Hematopoietic multipotent progenitor cell treated with erythropoietin and hydrocortisone succinate and interleukin-3 and kit ligand, for 8 days (in vitro differentiated cells): ENCODE results near the gene ANKRD33B.
"Not testable (repeated sequence)": the region's sequence is repeated elsewhere in the genome, so short reads cannot be mapped to it uniquely, and the experiment has no call there.

Source experiments
- DNase-seq: peaks from one replicate; pipeline ENCODE4 v3.0.0-alpha.2; 2015

The ANKRD33B gene

DNA sequence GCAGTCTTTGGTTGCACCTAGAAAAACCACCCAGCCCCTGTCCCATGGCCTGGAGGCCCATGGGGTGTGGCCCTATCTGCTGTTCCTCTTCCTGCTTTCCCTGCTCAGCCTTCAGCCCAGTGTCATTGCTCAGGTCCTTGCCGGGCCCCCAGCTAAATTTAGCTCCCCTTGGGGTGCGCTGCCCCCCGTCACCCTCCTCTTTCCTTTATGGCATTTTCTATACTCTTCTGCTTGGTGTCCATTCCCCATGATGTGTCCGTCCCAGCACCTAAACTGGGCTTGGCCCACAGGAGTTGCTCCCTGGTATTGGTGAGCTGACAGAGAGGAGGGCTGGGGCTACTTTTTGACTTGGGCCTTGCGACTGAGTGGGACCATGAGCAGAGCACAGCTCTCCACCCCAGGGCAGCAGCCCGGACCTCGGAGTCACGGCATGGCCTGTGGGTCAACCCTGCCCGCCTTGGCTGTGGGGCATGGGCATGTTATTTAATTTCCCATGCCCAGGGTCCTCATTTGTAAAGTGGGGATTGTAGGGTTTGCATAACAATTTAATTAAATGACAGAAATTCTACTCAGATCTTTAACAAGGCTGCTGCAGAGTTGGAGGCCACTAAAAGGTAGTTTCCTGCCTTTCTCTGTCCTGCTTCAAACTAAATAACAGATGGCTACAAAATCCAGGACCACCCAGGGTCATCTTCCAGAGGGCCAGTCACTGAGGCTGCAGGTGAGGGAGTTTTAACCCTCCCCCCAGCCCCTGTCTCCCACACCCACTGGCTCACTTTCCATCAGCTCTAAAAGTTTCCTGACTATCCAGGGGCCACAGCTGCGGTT is 99.0 kb downstream of the ANKRD33B start:
- no peak for DNase-seq

DNA sequence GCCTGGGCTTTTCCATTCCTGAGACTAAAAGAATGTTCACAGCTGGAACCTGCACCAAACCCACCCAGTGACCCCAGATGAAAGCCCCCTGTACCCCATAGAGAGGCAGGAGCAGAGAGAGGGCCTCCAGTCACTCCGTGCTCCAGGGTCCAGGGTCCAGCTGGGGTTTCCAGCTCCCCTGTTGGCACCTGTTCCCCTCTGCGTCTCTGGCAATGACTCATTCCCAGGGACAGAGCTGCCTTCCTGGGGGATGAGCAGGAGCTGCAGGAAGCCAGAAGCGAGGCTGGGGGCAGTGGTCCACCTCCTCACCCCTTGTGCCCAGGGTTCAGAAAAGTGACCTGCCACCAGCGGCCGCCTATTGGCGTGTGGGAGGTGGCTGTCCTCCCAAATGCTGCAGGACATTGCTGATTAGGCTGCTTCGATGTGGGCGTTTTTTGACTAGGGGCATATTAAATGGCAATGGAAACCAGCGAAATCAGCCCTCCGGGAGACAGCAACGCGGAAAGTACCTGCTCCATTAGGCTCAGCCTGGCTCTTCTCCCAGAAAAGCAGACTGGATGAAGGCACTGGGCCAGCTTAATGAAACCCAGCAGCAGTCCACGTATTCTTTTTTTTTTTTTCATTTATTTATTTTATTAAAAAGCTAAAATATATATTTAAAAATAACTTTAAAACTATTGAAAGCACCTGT is 99.8 kb downstream of the ANKRD33B start:
- no peak for DNase-seq

DNA sequence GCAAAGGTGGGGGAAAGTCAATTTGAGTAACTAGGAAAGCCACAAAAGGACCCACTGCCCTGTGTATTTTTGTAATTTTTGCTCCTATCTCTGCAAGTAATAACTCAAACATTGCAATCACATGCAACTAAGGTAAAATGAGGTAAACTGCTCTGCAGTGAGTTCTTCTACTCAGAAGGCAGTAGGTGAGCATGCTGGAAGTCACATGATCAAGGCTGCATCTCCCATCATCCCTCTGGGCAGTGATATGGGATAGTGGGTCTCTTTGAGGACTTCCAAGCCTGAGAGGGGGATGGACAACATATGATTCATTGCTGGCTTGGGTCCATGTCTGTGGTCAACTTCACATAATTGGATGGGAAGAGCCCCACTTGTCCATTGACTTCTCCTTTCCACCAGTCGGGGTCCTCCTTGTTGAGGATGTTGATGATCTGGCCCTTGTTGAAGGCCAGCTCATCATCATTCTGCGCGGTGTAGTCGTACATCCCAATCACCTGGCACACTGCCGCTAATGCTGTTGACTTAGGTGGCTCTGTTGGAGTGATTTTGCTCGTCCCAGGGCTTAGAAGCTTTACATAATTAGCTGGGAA is 100.4 kb downstream of the ANKRD33B start:
- DNase-seq = not testable (repeated sequence)

DNA sequence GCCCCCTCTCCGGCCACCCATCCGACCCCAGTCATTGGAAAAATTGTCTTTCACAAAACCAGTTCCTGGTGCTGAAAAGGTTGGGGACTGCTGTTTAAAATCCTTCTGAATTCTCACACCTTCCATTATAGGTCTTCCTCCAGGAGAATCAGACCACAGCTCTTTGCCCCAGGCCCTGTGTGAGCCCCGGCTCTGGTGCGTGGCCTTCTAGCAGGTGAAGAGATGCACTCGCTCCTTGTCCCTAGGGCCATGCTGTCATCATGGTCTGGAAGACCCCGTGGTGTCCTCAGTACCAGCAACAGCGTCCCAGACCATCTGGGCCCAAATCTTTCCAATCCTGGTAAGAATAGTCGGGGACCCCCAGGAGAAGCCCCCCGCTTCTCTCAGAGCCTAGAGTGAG is 101.9 kb downstream of the ANKRD33B start:
- DNase-seq = no peak

DNA sequence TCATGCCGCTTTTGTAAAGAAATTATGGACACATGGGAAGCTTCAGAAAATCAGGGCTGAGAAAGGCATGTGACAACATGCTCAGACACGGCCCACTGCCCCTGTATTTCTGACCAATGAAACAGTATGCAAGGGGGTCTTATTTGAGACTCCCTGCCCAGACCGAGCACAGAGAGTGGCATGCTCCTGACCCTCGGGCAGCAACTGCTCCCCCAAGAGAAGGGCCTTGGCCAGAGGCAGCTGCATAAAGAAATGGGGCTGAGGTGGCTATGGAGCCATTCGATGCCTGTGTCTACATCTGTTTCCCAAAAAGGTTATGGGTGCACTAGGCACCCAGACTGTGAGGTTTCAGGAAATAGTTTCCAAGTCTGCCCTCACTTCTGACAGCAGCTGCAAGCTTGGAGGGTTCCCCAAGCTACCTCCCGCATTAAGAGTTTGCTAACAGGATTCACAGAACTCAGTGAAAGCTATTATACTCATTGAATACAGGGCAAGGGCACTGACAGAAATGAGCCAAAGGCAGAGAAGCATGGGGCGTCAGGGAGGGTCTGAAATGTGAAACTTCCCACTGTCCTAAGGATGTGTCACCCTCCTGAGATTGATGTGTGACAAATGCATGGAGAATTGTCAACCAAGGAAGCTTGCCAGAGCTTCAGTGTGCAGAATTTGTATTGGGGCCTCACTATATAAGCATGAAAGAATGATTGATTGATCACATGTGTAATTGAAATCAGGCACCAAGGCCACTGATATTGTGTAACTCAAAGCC is 102.8 kb downstream of the ANKRD33B start:
- no peak for DNase-seq

DNA sequence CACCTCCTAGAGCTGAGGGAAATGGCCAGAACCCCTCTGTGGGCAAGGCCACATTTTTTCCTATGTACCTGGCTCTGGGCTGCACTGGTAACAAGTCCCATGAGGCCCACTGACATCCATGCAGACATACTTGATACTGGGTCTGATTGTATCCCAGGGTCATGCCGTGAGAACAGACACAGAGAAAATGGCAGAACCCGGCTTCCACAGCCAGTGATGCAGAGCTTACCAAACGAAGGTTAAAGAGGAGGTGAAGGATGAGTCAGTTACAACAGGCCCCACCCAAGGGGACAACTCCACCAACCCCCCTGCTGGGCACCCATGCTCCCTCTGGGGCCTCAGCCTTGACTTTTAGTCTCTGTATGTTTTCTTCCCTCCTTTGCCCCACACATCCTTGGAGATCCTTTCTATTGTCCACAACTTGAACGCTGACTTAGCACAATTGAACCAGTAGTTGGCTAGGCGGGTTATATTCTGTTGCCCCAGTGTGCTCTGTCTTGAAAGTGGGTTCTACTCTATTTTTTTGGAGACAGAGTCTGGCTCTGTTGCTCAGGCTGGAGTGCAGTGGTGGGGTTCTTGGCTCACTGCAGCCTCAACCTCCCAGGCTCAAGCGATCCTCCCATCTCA is 103.7 kb downstream of the ANKRD33B start:
- DNase-seq = no peak

DNA sequence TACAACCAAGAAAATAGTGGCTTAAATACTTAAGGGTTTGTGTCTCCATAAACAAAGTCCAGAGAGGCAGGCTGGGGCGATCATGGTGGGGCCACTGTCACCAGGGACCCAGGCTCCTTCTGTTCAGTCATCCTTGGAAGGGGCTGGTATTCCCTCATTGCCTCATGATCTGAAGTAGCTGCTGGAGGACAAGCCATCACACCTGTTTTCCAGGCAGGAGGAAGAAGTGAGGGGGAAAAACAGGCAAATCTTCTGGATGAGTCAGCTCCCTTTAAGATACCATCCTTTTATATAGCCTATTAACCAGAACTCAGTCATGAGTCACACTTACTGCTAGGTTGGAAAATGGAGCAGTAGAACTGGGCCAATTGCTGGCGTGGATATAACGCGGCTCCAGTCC is 104.8 kb downstream of the ANKRD33B start:
- no peak for DNase-seq

DNA sequence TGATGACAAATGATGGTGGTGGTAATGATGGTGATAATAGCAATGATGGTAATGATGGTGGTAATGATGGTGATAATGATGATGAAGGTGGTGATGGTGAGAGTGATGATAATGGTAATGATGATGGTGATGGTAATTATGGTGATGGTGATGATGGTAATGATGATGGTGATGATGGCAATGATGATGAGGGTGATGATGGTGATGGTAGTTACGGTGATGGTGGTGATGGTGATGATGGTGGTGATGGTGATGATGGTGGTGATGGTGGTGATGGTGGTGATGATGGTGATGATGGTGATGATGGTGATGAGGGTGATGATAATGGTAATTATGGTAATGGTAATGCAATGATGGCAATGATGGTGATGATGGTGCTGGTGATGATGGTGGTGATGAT is 106.1 kb downstream of the ANKRD33B start:
- DNase-seq = no peak

DNA sequence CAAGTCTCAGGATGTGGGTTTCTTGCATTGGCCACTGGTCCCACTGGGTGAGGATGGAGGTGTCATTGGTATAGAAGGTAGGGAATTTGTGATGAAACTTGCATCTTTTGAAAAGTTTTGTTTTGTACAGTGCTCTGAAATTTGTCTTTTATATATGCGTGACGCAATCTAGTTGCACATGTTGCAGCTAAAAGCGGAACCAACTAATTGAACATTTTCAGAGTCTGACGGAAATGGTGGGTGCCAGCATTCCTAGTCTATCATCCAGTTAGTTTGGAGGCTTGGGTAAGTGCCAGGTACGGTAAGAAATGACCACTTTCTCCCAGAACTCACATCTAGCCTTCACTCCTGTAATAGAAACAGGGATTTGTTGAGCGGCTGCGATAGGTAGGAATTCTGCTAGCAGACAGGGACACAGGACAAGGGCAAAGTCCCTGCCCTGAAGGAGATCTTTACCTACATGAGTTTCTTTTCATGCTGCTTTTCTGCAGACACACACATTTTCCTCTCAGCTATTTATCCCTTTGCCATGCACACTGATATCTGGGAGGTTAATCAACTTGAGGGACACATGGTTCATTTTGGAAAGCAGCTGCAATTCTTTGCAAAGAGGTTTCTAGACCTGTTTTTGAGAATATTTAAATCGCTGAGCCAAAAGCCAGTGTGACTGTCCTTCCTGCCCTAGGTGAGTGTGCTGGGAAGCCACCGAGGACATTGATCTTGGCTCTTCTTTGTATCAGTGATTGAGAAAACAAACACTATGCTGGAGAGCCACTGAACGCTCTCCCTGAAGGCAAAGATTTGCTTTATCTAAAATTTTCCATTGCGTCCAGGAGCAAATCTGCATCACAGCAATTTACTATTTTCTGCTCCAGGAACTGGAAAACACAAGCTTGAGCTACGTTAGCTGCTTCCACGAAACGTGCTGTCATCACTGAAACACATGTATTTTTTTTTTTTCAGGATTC is 107.5 kb downstream of the ANKRD33B start:
- no peak for DNase-seq

DNA sequence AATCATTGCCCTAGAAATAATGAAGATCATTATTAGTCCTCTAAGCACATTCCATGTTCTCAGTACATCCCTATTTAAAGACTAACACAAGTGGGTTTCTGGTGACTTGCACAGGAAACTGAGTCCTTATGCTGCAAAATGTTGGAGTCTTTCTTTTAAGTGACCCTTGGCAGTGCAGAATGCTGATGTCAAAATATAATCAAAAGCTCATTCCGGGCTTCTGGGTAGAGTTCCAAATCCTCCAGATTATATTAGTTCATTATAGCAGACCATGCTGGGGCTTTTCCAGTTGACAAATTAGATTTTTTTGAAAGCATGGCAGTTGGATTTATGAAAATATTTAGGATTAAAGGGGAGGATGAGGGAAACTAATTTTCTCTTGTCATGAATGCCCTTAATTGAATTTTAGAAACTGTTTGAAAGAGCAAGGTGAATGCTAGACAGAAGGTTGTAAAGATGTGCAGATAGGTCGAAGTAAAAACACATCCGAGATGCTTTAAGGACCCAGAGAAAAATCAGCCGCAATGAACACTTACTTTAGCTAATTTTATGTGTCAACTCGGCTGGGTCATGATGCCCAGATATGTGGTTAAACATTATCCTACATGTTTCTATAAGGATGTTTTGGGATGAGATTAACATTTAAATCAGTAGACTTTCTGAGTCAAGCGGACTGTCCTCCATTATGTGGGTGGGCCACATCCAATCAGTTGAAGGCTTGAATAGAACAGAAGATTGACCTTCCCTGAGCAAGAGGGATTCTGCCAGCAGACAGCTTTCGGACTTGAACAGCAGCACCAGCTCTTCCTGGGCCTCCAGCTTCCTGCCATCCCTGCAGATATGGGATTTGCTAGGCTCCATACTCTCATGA is 108.5 kb downstream of the ANKRD33B start:
- no peak for DNase-seq

DNA sequence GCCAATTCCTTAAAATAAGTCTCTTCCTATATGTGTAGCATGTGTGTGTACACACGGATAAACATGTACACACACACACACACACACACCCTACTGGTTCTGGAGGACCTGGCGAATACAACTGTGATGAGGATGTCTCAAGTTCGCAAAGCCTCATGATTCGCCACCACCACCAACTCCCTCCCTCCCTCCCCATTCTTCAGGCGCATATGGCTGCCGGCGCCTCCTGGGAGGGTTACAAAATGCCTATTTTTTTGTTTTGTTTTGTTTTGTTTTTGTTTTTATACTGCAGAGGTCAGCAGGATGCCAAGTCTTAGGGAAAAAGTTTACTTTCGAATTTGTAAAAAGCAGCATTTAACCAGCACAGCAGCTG is 109.1 kb downstream of the ANKRD33B start:
- DNase-seq = no peak

DNA sequence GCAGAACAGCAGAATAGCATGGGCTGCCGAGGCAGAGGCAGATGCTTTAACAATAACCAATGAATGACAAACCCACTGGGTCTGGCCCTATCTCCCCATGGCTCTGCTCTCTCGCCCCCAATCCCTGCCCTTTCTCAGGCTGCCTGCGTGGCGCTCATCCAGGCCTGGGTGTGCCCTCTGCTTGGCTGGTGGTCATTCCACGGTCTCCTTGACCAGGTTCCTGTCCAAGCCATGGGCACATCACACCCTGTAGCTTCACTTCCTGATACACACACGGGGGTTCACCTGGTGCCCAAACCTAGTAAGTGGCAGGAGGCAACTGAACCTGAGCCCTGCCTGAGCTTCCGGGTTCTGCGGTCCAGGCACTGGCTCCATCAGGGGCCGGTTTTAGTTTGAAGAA is 109.5 kb downstream of the ANKRD33B start:
- no peak for DNase-seq

DNA sequence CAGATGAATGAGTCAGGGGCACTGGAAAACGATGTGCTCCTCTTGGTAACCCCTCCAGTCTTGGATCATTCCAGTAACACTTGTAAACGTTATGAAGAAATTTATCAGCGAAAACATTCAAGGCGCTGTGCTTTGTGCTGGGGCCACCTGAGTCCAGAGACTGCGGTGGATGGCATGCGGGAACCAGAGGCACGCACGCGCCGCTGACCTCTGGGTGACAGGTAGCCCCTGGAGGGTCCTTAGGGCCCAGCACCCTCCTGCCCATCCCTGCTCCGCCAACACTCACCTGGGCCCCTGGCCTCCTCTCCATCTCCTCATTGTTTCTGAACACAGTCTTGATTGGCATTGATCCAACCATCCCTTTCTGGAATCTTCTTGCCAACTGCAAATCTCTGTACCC is 110.2 kb downstream of the ANKRD33B start:
- DNase-seq = no peak

DNA sequence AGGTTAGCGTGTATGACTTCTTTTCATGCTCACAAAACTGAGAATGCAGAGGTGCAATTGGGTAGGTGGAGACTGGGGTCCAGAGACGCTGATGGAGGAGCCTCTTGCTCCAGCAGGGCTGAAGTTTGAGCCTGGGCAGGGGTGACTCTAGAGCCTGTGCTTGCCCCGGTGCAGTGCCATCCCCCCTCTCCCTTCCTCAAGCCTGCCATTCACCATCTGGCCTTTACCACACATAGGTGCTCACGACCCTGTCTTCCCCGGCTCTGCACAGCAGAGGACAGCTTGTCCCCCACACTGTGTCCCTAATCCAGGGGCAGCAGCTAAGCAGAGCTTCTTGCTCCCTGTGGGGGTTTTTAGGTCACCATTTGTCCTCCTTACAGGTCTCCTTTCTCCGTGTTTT is 110.7 kb downstream of the ANKRD33B start:
- DNase-seq = no peak

DNA sequence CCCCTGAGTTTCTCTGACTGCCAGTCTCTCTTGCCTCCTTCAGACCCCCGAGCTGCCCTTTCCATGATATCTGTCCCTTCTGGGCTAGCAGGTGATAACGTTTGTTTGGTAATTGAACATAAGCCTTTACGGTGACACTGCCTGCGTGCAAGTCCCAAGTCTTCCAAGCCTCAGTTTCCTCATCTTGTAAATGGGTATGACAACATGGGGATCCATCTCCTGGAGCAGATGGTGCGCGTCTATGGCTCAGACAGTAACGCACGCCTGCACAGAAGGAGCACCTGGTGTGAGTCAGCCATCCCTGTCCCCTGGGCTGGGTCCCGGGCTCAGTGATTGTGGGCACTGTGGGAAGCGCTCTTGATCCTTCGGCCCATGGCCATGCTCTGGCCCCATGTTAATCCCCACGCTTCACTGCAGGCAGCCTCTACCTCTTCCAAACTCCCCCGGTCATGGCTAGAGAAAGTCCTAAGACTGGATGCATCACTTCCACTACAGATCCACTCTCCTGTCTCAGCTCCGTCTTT is 111.4 kb downstream of the ANKRD33B start:
- DNase-seq = no peak

DNA sequence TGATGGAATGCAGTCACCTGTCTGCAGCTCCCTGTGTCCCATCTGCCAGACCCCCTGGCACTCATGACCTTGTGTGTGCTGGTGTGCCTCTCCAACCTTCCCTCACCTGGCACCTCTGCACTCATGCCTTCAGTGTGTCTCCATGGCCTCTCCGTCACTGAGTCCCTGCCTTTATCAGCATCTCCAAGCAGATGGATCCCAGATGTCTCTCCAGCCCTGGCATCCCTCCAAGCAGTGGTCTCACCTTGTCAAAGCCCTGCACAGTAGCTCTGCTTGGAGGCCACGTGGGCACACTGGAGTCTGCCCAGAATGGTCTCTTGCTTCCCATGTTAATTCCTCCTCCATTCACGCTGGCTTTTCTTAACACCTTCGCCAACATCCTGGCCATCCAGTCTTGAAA is 112.4 kb downstream of the ANKRD33B start:
- no peak for DNase-seq

DNA sequence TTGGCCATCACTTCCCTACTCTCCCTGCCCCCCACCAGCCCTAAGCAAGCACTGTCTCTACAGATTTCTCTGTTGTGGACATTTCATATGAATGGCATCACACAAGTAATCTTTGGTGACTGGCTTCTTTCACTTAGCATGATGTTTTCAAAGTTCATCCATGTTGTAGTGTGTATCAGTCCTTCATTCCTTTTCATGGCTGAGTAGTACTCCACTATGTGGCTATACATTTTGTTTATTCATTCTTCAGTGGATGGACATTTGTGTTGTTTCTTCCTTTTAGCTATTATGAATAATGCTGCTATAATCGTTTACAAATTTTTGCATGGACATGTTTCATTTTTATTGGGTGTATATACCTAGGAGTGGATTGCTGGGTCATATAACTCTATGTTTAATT is 113.1 kb downstream of the ANKRD33B start:
- no peak for DNase-seq

DNA sequence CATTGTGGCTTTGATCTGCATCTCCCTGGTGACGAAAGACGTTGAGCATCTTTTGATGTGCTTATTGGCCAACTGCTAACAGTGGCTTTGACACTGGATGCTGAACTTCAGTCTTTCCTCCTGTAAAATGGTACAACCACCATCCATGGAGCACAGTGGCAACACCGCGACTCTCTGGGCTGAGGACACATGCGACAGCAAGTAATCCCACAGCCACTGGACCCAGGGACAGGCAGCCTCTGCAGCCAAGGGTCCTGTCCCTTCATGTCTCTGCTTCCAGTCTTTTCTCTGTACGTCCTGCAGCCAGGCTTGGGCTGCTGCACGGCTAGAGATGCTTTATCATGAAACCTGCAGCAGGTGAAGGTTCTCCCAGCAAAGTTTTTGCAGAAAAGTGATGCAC is 113.7 kb downstream of the ANKRD33B start:
- no peak for DNase-seq

DNA sequence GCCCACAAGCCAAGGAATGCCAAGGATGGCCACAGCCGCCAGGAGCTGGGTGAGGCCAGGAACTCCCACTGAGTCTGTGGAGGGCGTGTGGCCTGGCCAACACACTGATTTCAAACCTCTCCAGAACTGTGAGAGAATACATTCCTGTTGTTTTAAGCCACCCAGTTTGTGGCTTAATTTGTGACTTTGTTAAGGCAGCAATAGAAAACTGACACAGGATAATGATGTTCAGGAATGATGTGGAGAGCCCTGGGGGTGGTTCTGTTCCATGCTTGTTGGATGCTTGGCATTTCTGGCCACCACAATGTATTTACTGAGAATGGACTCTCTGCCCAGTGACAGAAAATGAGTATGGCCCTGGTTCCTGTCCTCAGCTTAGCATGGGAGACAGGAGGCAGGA is 114.4 kb downstream of the ANKRD33B start:
- DNase-seq = no peak

DNA sequence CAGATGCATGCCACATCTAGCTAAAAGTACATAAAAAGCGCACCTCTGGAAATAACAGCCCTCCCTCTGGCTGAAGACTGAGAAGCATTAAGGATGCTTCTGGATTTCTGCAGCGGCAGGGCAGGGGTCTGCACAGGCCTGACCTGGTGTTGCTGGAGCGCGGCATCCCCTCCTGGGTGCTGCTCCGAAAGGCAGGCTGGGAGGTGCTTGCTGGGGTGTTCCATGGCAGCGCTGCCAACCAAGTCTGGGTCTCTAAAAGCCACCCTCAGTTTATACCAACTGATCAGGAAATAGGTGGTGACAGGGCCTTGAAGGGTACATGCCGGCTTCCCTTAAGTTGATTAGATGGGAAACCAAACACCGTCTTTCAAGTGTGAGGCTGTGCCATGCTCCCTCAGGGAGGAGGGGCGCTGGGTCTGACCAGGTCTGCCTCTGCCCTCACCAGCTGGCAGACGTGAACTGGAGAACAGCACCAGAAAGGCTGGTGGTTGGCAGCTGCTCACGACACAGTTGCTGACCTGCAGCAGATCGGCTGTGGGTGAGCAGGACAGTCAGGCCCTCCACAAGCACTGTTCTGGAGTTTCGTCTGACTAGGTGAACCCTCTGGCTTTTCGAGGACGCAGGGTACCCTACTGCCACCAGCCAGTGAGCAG is 115.6 kb downstream of the ANKRD33B start:
- no peak for DNase-seq
